GM12864 (cell line): ENCODE measurements around the gene SMARCA4.
"Not testable (repeated sequence)": the region's sequence is repeated elsewhere in the genome, so short reads cannot be mapped to it uniquely, and the experiment has no call there.

Source experiments
- DNase-seq: peaks from one replicate; pipeline ENCODE4 v3.0.0-alpha.2; 2011; ENCODE audit warnings: low read depth
- H3K4me3 ChIP-seq: 2 replicates; pipeline ENCODE4 v1.5.1; 2011; ENCODE audit warnings: mild to moderate bottlenecking, low read depth, low read length, control low read depth
- CTCF ChIP-seq: IDR thresholded peaks from 2 replicates; pipeline ENCODE4 v1.5.1; 2011; ENCODE audit warnings: low read depth, mild to moderate bottlenecking, moderate library complexity, low read length, control low read depth, inconsistent platforms; ENCODE audit errors: missing control alignments

The SMARCA4 gene

GRCh38 chr19:11066326-11066725, 105.5 kb downstream of the SMARCA4 start:
- H3K4me3 ChIP-seq, result no peak overlapping the region
- no peak for DNase-seq
- TF ChIP-seq CTCF, result no peak

GRCh38 chr19:11067356-11068113, 106.7 kb downstream of the SMARCA4 start:
- DNase-seq, result no peak
- no peak overlapping the region for H3K4me3 ChIP-seq
- TF ChIP-seq CTCF, result no peak

- TF ChIP-seq CTCF, result no peak
- no peak overlapping the region for H3K4me3 ChIP-seq
- no peak for DNase-seq
Observed at GRCh38 chr19:11069561-11069960, 108.7 kb downstream of the SMARCA4 start.

GRCh38 chr19:11070123-11070522, 109.3 kb downstream of the SMARCA4 start:
- no peak overlapping the region for H3K4me3 ChIP-seq
- DNase-seq, result no peak
- no peak for TF ChIP-seq CTCF

GRCh38 chr19:11073568-11073967, 112.7 kb downstream of the SMARCA4 start:
- TF ChIP-seq CTCF, result no peak
- DNase-seq, result no peak
- no peak overlapping the region for H3K4me3 ChIP-seq

- not testable (repeated sequence) for DNase-seq, H3K4me3 ChIP-seq
Observed at GRCh38 chr19:11076792-11077191, 116.0 kb downstream of the SMARCA4 start.

- no peak overlapping the region for H3K4me3 ChIP-seq
- TF ChIP-seq CTCF, result no peak
- no peak for DNase-seq
Observed at GRCh38 chr19:11078893-11079292, 118.1 kb downstream of the SMARCA4 start.
